Hepatocyte (in vitro differentiated cells): ENCODE data around the gene TMEM129. TPM values are rescaled to one million over a fixed set of nuclear protein-coding genes. Genes with fewer than 3 reads are reported as not detected.

Experiments
- DNase-seq: peaks from one replicate; pipeline ENCODE4 v3.0.0-alpha.2; 2016; ENCODE audit warnings: low spot score
- H2AFZ ChIP-seq: fragments of 200-600 bp; sonication (generic); 2 replicates; pipeline ENCODE4 v1.6.0; 2016; ENCODE audit warnings: antibody characterized with exemption, mild to moderate bottlenecking
- H3K27ac ChIP-seq: fragments of 200-600 bp; sonication (generic); 2 replicates; pipeline ENCODE4 v1.5.1; 2016; ENCODE audit warnings: mild to moderate bottlenecking
- H3K27me3 ChIP-seq: fragments of 200-600 bp; sonication (generic); 2 replicates; pipeline ENCODE4 v1.6.1; 2016
- H3K36me3 ChIP-seq: fragments of 200-600 bp; sonication (generic); replicated peaks from 2 replicates; pipeline ENCODE4 v1.5.1; 2016; ENCODE audit warnings: low read depth; ENCODE audit not compliant: insufficient read depth
- H3K4me1 ChIP-seq: fragments of 200-600 bp; sonication (generic); 2 replicates; pipeline ENCODE4 v1.5.1; 2016; ENCODE audit warnings: mild to moderate bottlenecking, moderate library complexity; ENCODE audit not compliant: insufficient read depth
- H3K4me2 ChIP-seq: fragments of 200-600 bp; sonication (generic); 2 replicates; pipeline ENCODE4 v1.6.0; 2016
- H3K4me3 ChIP-seq: fragments of 200-600 bp; sonication (generic); 2 replicates; pipeline ENCODE4 v1.5.1; 2016; ENCODE audit warnings: mild to moderate bottlenecking
- H3K79me2 ChIP-seq: fragments of 200-600 bp; sonication (generic); 2 replicates; pipeline ENCODE4 v1.6.0; 2017; ENCODE audit warnings: mild to moderate bottlenecking
- H3K9me2 ChIP-seq: fragments of 200-600 bp; sonication (generic); replicated peaks from 2 replicates; pipeline ENCODE4 v1.6.0; 2017; ENCODE audit warnings: mild to moderate bottlenecking; ENCODE audit not compliant: insufficient read depth
- H3K9me3 ChIP-seq: fragments of 200-600 bp; sonication (generic); 2 replicates; pipeline ENCODE4 v1.5.1; 2016; ENCODE audit warnings: low read depth, mild to moderate bottlenecking
- H4K20me1 ChIP-seq: fragments of 200-600 bp; sonication (generic); 2 replicates; pipeline ENCODE4 v1.6.0; 2016; ENCODE audit warnings: mild to moderate bottlenecking; ENCODE audit not compliant: insufficient read depth, poor library complexity, severe bottlenecking
- CTCF ChIP-seq: fragments of 200-600 bp; sonication (generic); IDR thresholded peaks from 2 replicates; pipeline ENCODE4 v1.5.1; 2016; ENCODE audit warnings: antibody characterized with exemption, mild to moderate bottlenecking; ENCODE audit not compliant: poor library complexity
- EZH2 ChIP-seq: fragments of 200-600 bp; sonication (generic); IDR thresholded peaks from 2 replicates; pipeline ENCODE4 v1.6.1; 2016; ENCODE audit warnings: antibody characterized with exemption, mild to moderate bottlenecking, borderline replicate concordance
- EZH2phosphoT487 ChIP-seq: fragments of 200-600 bp; sonication (generic); IDR thresholded peaks from one replicate; pipeline ENCODE4 v1.6.1; 2018; ENCODE audit warnings: antibody characterized with exemption, mild to moderate bottlenecking, low read depth, moderate library complexity; ENCODE audit not compliant: unreplicated experiment, severe bottlenecking
- WGBS: methylation state at CpG from one replicate; pipeline ENCODE4 v1.1.6; 2016; ENCODE audit warnings: low lambda C conversion rate; ENCODE audit errors: missing lambda C conversion rate; 5-methylcytosine and 5-hydroxymethylcytosine counted together
- polyA plus RNA-seq: library from polyadenylated mRNA; unstranded; fragments of >200 nt; fragmentation: Nextera tagmentation; extraction: Ambion mirVana; gene quantifications from 2 replicates; pipeline ENCODE4 v1.2.1, GENCODE V29; 2016
- total RNA-seq: library from RNA; depleted of rRNA; stranded (reverse); fragments of >200 nt; gene quantifications from 2 replicates; pipeline ENCODE4 v1.2.3, GENCODE V29; 2014

TMEM129 gene
- total and polyA plus RNA-seq, 2 experiments from 2014 or later, result 40.8 to 59.4 TPM

GRCh38 chr4:1720163-1720983, 750 bp downstream of the TMEM129 start:
- H3K4me3 ChIP-seq, result peak overlapping the region; percentile 91
- peak overlapping the region; percentile 97 for H3K4me2 ChIP-seq
- no peaks in the 10 kb centered on the region for H3K27me3 ChIP-seq
- DNase-seq, result peak; percentile 77
- H3K9me3 ChIP-seq, result no peaks in the 10 kb centered on the region
- H3K4me1 ChIP-seq, result peaks cover 14% of the 10 kb centered on the region
- 6% methylated on average over 49 of the region's 79 CpGs for WGBS
- no peak for TF ChIP-seq CTCF
- TF ChIP-seq EZH2phosphoT487, result no peak
- TF ChIP-seq EZH2, result no peak
- peak overlapping the region; percentile 88 for H2AFZ ChIP-seq
- H3K36me3 ChIP-seq, result no peaks in the 10 kb centered on the region
- H3K27ac ChIP-seq, result peak overlapping the region; percentile 90
- H4K20me1 ChIP-seq, result no peaks in the 10 kb centered on the region
- no peaks in the 10 kb centered on the region for H3K9me2 ChIP-seq
- peaks cover 61% of the 10 kb centered on the region for H3K79me2 ChIP-seq

GRCh38 chr4:1718095-1718850, 2.9 kb downstream of the TMEM129 start:
- Histone ChIP-seq H3K4me2 (no peak overlapping the region), H3K36me3 (no peaks in the 10 kb centered on the region), H4K20me1 (no peaks in the 10 kb centered on the region), H2AFZ (no peak overlapping the region), H3K27ac (no peak overlapping the region), H3K9me2 (no peaks in the 10 kb centered on the region), H3K4me3 (no peak overlapping the region), H3K79me2 (peaks cover 74% of the 10 kb centered on the region), H3K27me3 (no peaks in the 10 kb centered on the region), H3K9me3 (no peaks in the 10 kb centered on the region), H3K4me1 (peaks cover 14% of the 10 kb centered on the region)
- WGBS, result 94% methylated on average over 30 of the region's 31 CpGs
- no peak for DNase-seq
- TF ChIP-seq CTCF, result no peak
- TF ChIP-seq EZH2, result no peak
- TF ChIP-seq EZH2phosphoT487, result no peak

GRCh38 chr4:1717129-1718094, 3.7 kb downstream of the TMEM129 start:
- no peaks in the 10 kb centered on the region for H3K27me3 ChIP-seq
- peaks cover 14% of the 10 kb centered on the region for H3K4me1 ChIP-seq
- H3K36me3 ChIP-seq, result no peaks in the 10 kb centered on the region
- H2AFZ ChIP-seq, result no peak overlapping the region
- no peaks in the 10 kb centered on the region for H3K9me3 ChIP-seq
- no peak overlapping the region for H3K4me2 ChIP-seq
- H4K20me1 ChIP-seq, result no peaks in the 10 kb centered on the region
- no peak overlapping the region for H3K27ac ChIP-seq
- H3K9me2 ChIP-seq, result no peaks in the 10 kb centered on the region
- TF ChIP-seq CTCF (no peak), EZH2 (no peak), EZH2phosphoT487 (no peak)
- peaks cover 68% of the 10 kb centered on the region for H3K79me2 ChIP-seq
- 95% methylated on average over 30 of the region's 32 CpGs for WGBS
- H3K4me3 ChIP-seq, result no peak overlapping the region
- no peak for DNase-seq
